Body of pancreas (tissue), 4 donors: ENCODE measurements around the gene ATXN10. TPM values are rescaled to one million over a fixed set of nuclear protein-coding genes. Genes with fewer than 3 reads are reported as not detected.

Experiments
- ATAC-seq: fragments of 150-250 bp; one replicate; pipeline ENCODE4 v1.9.1; 2016
- DNase-seq, 4 donors: peaks; one replicate each; pipeline ENCODE4 v3.0.0-alpha.2; 2019
- H3K27ac ChIP-seq, 4 donors: fragments of 200-600 bp; sonication (generic); 1 replicate in 3 of 4; 2 replicates in 1 of 4; pipeline versions ENCODE4 v1.5.1 to v1.6.1; 2016 to 2019; ENCODE audit warnings: mild to moderate bottlenecking in 1 of 4, mixed read lengths in 1 of 4, moderate library complexity in 1 of 4
- H3K27me3 ChIP-seq, 2 donors: fragments of 200-600 bp; sonication (generic); one replicate each; pipeline ENCODE4 v1.6.0; 2016; ENCODE audit warnings: mild to moderate bottlenecking in 1 of 2
- H3K36me3 ChIP-seq, 2 donors: fragments of 200-600 bp; sonication (generic); replicated peaks in 1 of 2; 2 replicates each; pipeline ENCODE4 v1.5.1; 2016; ENCODE audit warnings: low read depth in 2 of 2; ENCODE audit not compliant: insufficient read depth in 1 of 2
- H3K4me1 ChIP-seq: fragments of 200-600 bp; sonication (generic); one replicate; pipeline ENCODE4 v1.6.0; 2016
- H3K4me3 ChIP-seq, 2 donors: fragments of 200-600 bp; sonication (generic); 1 replicate in 1 of 2; 2 replicates in 1 of 2; pipeline ENCODE4 v1.5.1; 2016 to 2019
- H3K9me3 ChIP-seq, 3 donors: fragments of 200-600 bp; sonication (generic); 1 replicate in 2 of 3; 2 replicates in 1 of 3; pipeline ENCODE4 v1.5.1; 2016
- POLR2A ChIP-seq, 3 donors: fragments of 450-650 bp; IDR thresholded peaks; one replicate each; pipeline ENCODE4 v1.6.1; 2016; ENCODE audit warnings: antibody characterized with exemption in 3 of 3, mild to moderate bottlenecking in 2 of 3
- WGBS, 2 donors: methylation state at CpG; one replicate each; pipeline ENCODE4 v1.1.5; 2017; 5-methylcytosine and 5-hydroxymethylcytosine counted together
- intact Hi-C: fragments of 100-400 bp; cut with DNase I; formaldehyde crosslinking; loops from one replicate; pipeline ENCODE4 v1.15.1; 2023
- total RNA-seq, 2 donors: library from RNA; depleted of rRNA; stranded (reverse); fragments of >200 nt; gene quantifications; one replicate each; pipeline ENCODE4 v1.1.0, GENCODE V29; 2016
- TF ChIP-seq, protein P1 (sequence below), 7 experiments: fragments of 450-650 bp in 4 of 7; fragments of 200-600 bp in 3 of 7; sonication (generic) in 3 of 7; IDR thresholded peaks; one replicate each; pipeline ENCODE4 v1.5.1; 2016 to 2019; ENCODE audit warnings: antibody characterized with exemption in 7 of 7

Gene ATXN10
- total RNA-seq, 2 donors from 2014 or later: 61.6 to 69.8 TPM

GRCh38 chr22:45867118-45867905 lies 195.7 kb downstream of the ATXN10 start:
- ATAC-seq: peak; percentile 16
- DNase-seq: peak in 2 of 4 donors; percentile 29 to 35
- intact Hi-C loops: no loop called here

DNA sequence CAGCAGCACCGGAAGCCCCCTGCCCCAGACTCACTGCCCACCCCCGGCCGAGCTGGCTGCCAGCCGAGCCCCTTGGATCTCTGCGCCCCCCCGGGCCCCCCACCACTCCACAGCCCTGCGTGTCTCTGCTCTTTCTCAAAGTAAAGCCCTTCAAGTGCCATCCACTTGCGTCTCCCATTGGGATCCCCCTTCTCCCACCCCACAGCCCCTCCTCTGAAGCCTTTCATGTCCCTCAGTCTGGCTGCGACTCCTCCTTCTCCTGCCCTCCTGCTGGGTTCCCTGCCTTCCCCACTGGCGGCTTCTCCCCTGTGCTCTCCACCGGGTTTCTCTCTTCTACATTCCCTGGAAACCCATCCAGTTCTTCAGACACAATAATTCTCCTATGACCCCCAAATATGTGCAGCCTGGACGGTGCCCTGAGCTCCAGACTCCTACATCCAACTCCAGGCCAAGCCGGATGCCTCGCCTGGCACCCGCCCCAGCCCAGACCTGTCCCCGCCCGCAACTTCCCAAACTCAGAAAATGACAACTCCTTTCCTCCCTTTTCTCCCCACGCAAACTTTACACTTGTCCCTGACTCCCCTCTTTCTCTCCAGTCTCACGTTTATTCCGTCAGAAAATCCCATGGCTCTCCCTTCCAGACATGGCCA lies 196.4 kb downstream of the ATXN10 start:
- H3K27me3 ChIP-seq: no peaks in the 10 kb centered on the region
- H3K4me3 ChIP-seq: no peak overlapping the region
- ATAC-seq (no peak), DNase-seq (no peak)
- intact Hi-C loops: no loop called here
- H3K27ac ChIP-seq: no peak overlapping the region
- peaks cover 10% of the 10 kb centered on the region for H3K4me1 ChIP-seq
- H3K9me3 ChIP-seq: no peaks in the 10 kb centered on the region
- TF ChIP-seq, protein P1, sequence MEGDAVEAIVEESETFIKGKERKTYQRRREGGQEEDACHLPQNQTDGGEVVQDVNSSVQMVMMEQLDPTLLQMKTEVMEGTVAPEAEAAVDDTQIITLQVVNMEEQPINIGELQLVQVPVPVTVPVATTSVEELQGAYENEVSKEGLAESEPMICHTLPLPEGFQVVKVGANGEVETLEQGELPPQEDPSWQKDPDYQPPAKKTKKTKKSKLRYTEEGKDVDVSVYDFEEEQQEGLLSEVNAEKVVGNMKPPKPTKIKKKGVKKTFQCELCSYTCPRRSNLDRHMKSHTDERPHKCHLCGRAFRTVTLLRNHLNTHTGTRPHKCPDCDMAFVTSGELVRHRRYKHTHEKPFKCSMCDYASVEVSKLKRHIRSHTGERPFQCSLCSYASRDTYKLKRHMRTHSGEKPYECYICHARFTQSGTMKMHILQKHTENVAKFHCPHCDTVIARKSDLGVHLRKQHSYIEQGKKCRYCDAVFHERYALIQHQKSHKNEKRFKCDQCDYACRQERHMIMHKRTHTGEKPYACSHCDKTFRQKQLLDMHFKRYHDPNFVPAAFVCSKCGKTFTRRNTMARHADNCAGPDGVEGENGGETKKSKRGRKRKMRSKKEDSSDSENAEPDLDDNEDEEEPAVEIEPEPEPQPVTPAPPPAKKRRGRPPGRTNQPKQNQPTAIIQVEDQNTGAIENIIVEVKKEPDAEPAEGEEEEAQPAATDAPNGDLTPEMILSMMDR (IDR thresholded peaks at IDR 0.05): no peak
- TF ChIP-seq POLR2A (IDR thresholded peaks at IDR 0.05): no peak
- 54 to 73% methylated on average over 20 of the region's 20 CpGs for WGBS, 2 donors
- H3K36me3 ChIP-seq: no peaks in the 10 kb centered on the region

More at GRCh38 chr22:45867118-45867905, 195.7 kb downstream of the ATXN10 start:
- 8 to 35% methylated on average over 45 to 87 of the region's 87 CpGs for WGBS, 2 donors
- TF ChIP-seq, protein P1 (IDR thresholded peaks at IDR 0.05): peak in 4 of 7 experiments; percentile 8 to 41 (median 28)
- TF ChIP-seq POLR2A (IDR thresholded peaks at IDR 0.05): no peak
- Histone ChIP-seq H3K27me3 (no peaks in the 10 kb centered on the region), H3K4me3 (no peak overlapping the region), H3K9me3 (no peaks in the 10 kb centered on the region), H3K4me1 (peaks cover 10% of the 10 kb centered on the region), H3K27ac (no peak overlapping the region), H3K36me3 (no peaks in the 10 kb centered on the region)

DNA sequence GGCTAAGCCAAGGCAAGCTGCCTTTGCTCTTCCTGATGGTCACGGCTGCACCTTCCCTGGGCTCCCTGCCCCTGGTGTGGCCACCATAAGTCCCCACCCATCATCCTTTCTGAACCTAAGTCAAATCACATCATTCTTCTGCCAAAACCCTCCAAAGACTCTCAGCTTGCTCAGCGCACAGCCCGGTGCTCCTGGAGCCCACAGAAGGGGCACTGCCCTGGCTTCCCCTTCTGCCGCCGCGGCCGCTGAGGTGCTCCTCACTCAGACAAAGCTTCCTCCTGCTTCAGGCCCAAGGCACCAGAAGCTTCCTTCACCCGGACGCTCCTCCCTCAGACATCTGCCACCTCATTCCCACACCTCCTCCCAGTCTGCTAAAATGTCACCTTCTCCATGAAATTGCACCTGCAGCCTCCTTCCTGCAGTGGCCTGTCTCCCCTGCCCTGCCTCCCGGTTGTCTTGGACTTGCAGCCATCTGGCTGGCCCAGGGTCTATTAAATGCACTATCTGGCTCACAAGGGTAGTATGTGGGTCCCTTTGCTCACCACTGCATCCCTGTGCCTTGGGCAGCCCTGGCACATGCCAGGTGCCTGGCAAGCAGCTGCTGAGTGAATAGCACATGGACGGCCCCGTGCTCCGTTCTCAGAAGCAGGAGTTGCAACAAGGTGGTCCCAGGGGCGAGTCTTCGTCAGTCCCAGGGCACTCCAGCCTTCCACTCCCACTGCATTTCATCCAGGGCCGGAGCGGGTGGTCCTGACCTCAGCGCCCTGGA lies 197.1 kb downstream of the ATXN10 start:
- 81 to 95% methylated on average over 10 to 18 of the region's 18 CpGs for WGBS, 2 donors
- intact Hi-C loops: no loop called here
- Histone ChIP-seq H3K27me3 (no peaks in the 10 kb centered on the region), H3K9me3 (no peaks in the 10 kb centered on the region), H3K4me1 (peaks cover 10% of the 10 kb centered on the region), H3K4me3 (no peak overlapping the region), H3K36me3 (no peaks in the 10 kb centered on the region), H3K27ac (no peak overlapping the region)
- TF ChIP-seq, protein P1 (IDR thresholded peaks at IDR 0.05): no peak
- no peak for TF ChIP-seq POLR2A (IDR thresholded peaks at IDR 0.05)
- DNase-seq: no peak
- no peak for ATAC-seq

GRCh38 chr22:45869340-45869847 lies 197.8 kb downstream of the ATXN10 start:
- no peaks in the 10 kb centered on the region for H3K36me3 ChIP-seq
- H3K27me3 ChIP-seq: no peaks in the 10 kb centered on the region
- ATAC-seq (no peak), DNase-seq (no peak)
- 72 to 100% methylated on average over 1 to 13 of the region's 13 CpGs for WGBS, 2 donors
- no peak overlapping the region for H3K4me3 ChIP-seq
- TF ChIP-seq, protein P1 (IDR thresholded peaks at IDR 0.05): no peak
- TF ChIP-seq POLR2A (IDR thresholded peaks at IDR 0.05): no peak
- H3K9me3 ChIP-seq: no peaks in the 10 kb centered on the region
- intact Hi-C loops: no loop called here
- H3K4me1 ChIP-seq: peaks cover 10% of the 10 kb centered on the region
- H3K27ac ChIP-seq: no peak overlapping the region
